DOHH2 (cell line): ENCODE results near the gene AGBL5.

Source experiments
- H3F3A ChIP-seq: fragments of 200-600 bp; sonication (generic), shearing (Covaris generic); 2 replicates; pipeline ENCODE4 v1.6.0; 2016; ENCODE audit warnings: antibody characterized with exemption, mild to moderate bottlenecking; ENCODE audit not compliant: control insufficient read depth, insufficient read depth
- H3K27ac ChIP-seq: fragments of 200-600 bp; sonication (generic); 2 replicates; pipeline ENCODE4 v1.5.1; 2014; ENCODE audit warnings: low read depth, mild to moderate bottlenecking, low read length, moderate library complexity
- H3K27me3 ChIP-seq: fragments of 200-600 bp; sonication (generic); 2 replicates; pipeline ENCODE4 v1.6.1; 2014; ENCODE audit warnings: mild to moderate bottlenecking, low read length, mixed read lengths; ENCODE audit not compliant: control insufficient read depth
- H3K36me3 ChIP-seq: fragments of 200-600 bp; sonication (generic); 2 replicates; pipeline ENCODE4 v1.6.1; 2014; ENCODE audit warnings: mild to moderate bottlenecking, low read length, moderate library complexity, mixed read lengths; ENCODE audit not compliant: control insufficient read depth
- H3K4me1 ChIP-seq: fragments of 200-600 bp; sonication (generic); 2 replicates; pipeline ENCODE4 v1.6.1; 2014; ENCODE audit warnings: mild to moderate bottlenecking, low read length, mixed read lengths; ENCODE audit not compliant: control insufficient read depth
- H3K4me2 ChIP-seq: fragments of 200-600 bp; sonication (generic); 2 replicates; pipeline ENCODE4 v1.6.0; 2014; ENCODE audit warnings: mild to moderate bottlenecking, low read length, moderate library complexity
- H3K4me3 ChIP-seq: fragments of 200-600 bp; sonication (generic); 2 replicates; pipeline ENCODE4 v1.5.1; 2014; ENCODE audit warnings: mild to moderate bottlenecking, low read length, mixed read lengths
- H3K79me2 ChIP-seq: fragments of 200-600 bp; sonication (generic); 2 replicates; pipeline ENCODE4 v1.6.1; 2014; ENCODE audit warnings: mild to moderate bottlenecking, low read length, mixed read lengths; ENCODE audit not compliant: control insufficient read depth
- H3K9me2 ChIP-seq: fragments of 200-600 bp; sonication (generic); replicated peaks from 2 replicates; pipeline ENCODE4 v1.6.1; 2014; ENCODE audit warnings: mild to moderate bottlenecking, low read length, mixed read lengths; ENCODE audit not compliant: control insufficient read depth
- H3K9me3 ChIP-seq: fragments of 200-600 bp; sonication (generic); 2 replicates; pipeline ENCODE4 v1.6.1; 2014; ENCODE audit warnings: antibody characterized with exemption, low read length, mixed read lengths; ENCODE audit not compliant: control insufficient read depth, insufficient read depth
- H4K20me1 ChIP-seq: fragments of 200-600 bp; sonication (generic); 2 replicates; pipeline ENCODE4 v1.6.0; 2014; ENCODE audit warnings: low read depth, mild to moderate bottlenecking, antibody characterized with exemption, low read length, moderate library complexity; ENCODE audit not compliant: control insufficient read depth, insufficient read depth
- CTCF ChIP-seq: fragments of 200-600 bp; sonication (generic); IDR thresholded peaks from one replicate; pipeline ENCODE4 v1.5.1; 2014; ENCODE audit warnings: antibody characterized with exemption, mild to moderate bottlenecking, low read depth, low read length; ENCODE audit not compliant: poor library complexity, severe bottlenecking
- EZH2phosphoT487 ChIP-seq: fragments of 200-600 bp; sonication (generic); IDR thresholded peaks from 2 replicates; pipeline ENCODE4 v1.6.1; 2017; ENCODE audit warnings: borderline replicate concordance, mild to moderate bottlenecking, antibody characterized with exemption, low read length, moderate library complexity, mixed read lengths

AGBL5 gene

DNA sequence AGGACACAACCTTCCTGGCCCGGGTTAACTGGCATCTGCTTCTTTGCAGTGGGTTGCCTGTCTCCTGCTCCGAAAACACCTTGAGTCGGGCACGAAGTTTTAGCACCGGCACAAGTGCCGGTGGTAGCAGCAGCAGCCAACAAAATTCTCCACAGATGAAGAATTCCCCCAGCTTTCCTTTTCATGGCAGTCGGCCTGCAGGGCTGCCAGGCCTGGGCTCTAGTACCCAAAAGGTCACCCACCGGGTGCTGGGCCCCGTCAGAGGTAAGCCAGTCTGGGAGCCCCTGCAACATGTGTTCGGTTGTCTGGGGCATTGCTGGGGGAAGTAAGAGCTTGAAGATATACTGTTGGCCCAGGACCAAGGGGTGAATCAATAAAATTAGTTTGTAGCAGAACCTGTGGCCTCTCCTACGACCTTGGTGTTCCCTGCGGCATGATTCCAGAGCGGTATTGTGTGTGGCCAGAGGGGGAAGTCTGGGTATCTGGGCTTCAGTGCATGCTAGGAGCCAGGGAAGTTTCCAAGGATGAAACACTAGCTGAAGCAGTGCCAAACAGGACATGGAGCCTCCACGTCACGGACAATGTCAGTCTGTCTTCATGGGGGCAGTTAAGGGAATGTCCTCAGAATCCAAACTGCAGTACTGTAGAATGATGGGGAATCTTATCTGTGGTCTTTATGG, 7.8 kb downstream of the AGBL5 start:
- Histone ChIP-seq H3K27ac (no peak overlapping the region), H3K4me2 (no peak overlapping the region), H3K9me3 (no peaks in the 10 kb centered on the region), H3K36me3 (peaks cover 38% of the 10 kb centered on the region), H3K27me3 (no peaks in the 10 kb centered on the region), H4K20me1 (no peaks in the 10 kb centered on the region), H3K9me2 (no peaks in the 10 kb centered on the region), H3K79me2 (no peaks in the 10 kb centered on the region), H3K4me1 (no peaks in the 10 kb centered on the region), H3F3A (0 out of 2 replicates have a peak, but pooled peaks cover 3% of the 10 kb centered on the region), H3K4me3 (no peak overlapping the region)
- no peak for TF ChIP-seq CTCF
- no peak for TF ChIP-seq EZH2phosphoT487

GRCh38 chr2:27060323-27060722, 8.9 kb downstream of the AGBL5 start:
- Histone ChIP-seq H3K4me3 (no peak overlapping the region), H3K9me2 (no peaks in the 10 kb centered on the region), H3K9me3 (no peaks in the 10 kb centered on the region), H3K36me3 (peaks cover 30% of the 10 kb centered on the region), H4K20me1 (no peaks in the 10 kb centered on the region), H3F3A (0 out of 2 replicates have a peak, but pooled peaks cover 3% of the 10 kb centered on the region), H3K4me1 (no peaks in the 10 kb centered on the region), H3K27ac (no peak overlapping the region), H3K4me2 (no peak overlapping the region), H3K27me3 (no peaks in the 10 kb centered on the region), H3K79me2 (no peaks in the 10 kb centered on the region)
- TF ChIP-seq CTCF (no peak), EZH2phosphoT487 (no peak)

GRCh38 chr2:27065128-27065527, 13.7 kb downstream of the AGBL5 start:
- TF ChIP-seq CTCF (no peak), EZH2phosphoT487 (no peak)
- Histone ChIP-seq H3K4me3 (no peak overlapping the region), H3K4me1 (peaks cover 9% of the 10 kb centered on the region), H3K9me2 (no peaks in the 10 kb centered on the region), H3K4me2 (no peak overlapping the region), H3K79me2 (peaks cover 21% of the 10 kb centered on the region), H4K20me1 (no peaks in the 10 kb centered on the region), H3K9me3 (no peaks in the 10 kb centered on the region), H3K27ac (no peak overlapping the region), H3K36me3 (peaks cover 40% of the 10 kb centered on the region), H3K27me3 (no peaks in the 10 kb centered on the region), H3F3A (0 out of 2 replicates have a peak, but pooled peaks cover 3% of the 10 kb centered on the region)
